ENCODE results near the gene LRRTM4. TPM values are rescaled to one million over a fixed set of nuclear protein-coding genes. Genes with fewer than 3 reads are reported as not detected.
A peak's percentile ranks its signal among the peaks of the same experiment; 100 is the strongest.

The LRRTM4 gene
- total and polyA plus RNA-seq, 2 donors (not counting 1 experiment from before 2014, with no cell fraction given): 0.05 TPM; not detected in 1

DNA sequence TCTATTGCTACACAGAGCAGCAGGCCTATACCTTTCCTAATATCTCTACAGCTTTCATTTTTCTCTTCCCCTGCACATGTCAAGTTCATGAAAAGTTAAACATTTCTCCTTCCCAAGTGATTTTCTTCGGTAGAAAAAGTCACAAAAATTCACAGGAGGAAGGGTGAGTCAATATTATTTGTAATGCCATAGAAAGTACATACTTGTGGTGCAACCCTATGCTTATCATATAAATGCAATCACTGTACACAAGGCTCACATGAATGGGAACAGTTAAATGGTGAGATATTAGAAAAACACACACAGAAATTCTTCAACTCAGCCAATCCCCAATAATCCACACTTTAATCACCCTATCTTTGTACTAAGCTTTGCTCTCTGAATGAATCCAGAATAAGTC lies 651.6 kb downstream of the LRRTM4 start:
- TF ChIP-seq EZH2 (IDR thresholded peaks at IDR 0.05; ENCODE audit: low read length, missing control alignments): no peak
- TF ChIP-seq, protein P1, sequence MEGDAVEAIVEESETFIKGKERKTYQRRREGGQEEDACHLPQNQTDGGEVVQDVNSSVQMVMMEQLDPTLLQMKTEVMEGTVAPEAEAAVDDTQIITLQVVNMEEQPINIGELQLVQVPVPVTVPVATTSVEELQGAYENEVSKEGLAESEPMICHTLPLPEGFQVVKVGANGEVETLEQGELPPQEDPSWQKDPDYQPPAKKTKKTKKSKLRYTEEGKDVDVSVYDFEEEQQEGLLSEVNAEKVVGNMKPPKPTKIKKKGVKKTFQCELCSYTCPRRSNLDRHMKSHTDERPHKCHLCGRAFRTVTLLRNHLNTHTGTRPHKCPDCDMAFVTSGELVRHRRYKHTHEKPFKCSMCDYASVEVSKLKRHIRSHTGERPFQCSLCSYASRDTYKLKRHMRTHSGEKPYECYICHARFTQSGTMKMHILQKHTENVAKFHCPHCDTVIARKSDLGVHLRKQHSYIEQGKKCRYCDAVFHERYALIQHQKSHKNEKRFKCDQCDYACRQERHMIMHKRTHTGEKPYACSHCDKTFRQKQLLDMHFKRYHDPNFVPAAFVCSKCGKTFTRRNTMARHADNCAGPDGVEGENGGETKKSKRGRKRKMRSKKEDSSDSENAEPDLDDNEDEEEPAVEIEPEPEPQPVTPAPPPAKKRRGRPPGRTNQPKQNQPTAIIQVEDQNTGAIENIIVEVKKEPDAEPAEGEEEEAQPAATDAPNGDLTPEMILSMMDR (conservative IDR thresholded peaks at IDR 0.05 in 1 of 2, IDR thresholded peaks at IDR 0.05 in 1 of 2; ENCODE audit: low read depth in 1 of 2, low read length in 2 of 2): no peak
- no peak overlapping the region for H3K4me2 ChIP-seq (ENCODE audit: extremely low read depth, insufficient read depth, low read length)
- no peak overlapping the region for H3K27ac ChIP-seq (ENCODE audit: insufficient read depth, low read length)
- no peak overlapping the region for H3K4me3 ChIP-seq (replicated peaks in 1 of 4; ENCODE audit: control extremely low read depth in 1 of 4, insufficient read depth in 1 of 4, low read depth in 3 of 4, low read length in 4 of 4)
- no peaks in the 10 kb centered on the region for H3K27me3 ChIP-seq (ENCODE audit: control insufficient read depth, insufficient read depth, low read length)
- H3K79me2 ChIP-seq (ENCODE audit: control insufficient read depth, insufficient read depth, low read length): no peaks in the 10 kb centered on the region
- H2AFZ ChIP-seq (ENCODE audit: low read length): no peak overlapping the region
- no peak overlapping the region for H3K9ac ChIP-seq (ENCODE audit: insufficient read depth, low read length)
- no peaks in the 10 kb centered on the region for H3K36me3 ChIP-seq (ENCODE audit: control insufficient read depth, insufficient read depth, low read length)
- no peaks in the 10 kb centered on the region for H3K9me3 ChIP-seq (ENCODE audit: control insufficient read depth, insufficient read depth, low read depth, low read length)
- DNase-seq (ENCODE audit: low read depth in 2 of 2): peak; percentile 3 to 39
- no peaks in the 10 kb centered on the region for H3K4me1 ChIP-seq (ENCODE audit: control insufficient read depth, extremely low read depth, insufficient read depth, low read length)
- H4K20me1 ChIP-seq (ENCODE audit: control insufficient read depth, extremely low read depth, insufficient read depth, low read length): no peaks in the 10 kb centered on the region

DNA sequence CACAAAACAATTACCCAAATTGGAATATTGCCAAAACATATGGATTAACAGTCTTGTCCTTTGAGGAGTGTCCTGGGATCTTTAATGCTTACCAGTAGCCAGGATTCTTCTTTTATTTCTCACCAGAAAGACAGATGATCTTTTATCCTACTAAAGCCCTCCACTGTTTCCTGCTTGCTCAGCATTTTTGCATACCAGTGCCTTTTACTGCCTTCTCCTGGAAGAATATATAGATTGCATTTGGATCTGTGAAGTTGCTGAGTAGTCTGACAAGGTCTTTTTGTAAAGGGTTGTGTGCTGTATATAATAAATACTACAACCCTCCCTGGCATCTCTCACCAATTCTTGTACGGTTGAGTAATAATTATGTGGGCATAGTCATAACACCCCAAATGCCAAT lies 652.2 kb downstream of the LRRTM4 start:
- Histone ChIP-seq H3K27ac (ENCODE audit: insufficient read depth, low read length) (no peak overlapping the region), H3K9ac (ENCODE audit: insufficient read depth, low read length) (no peak overlapping the region), H3K36me3 (ENCODE audit: control insufficient read depth, insufficient read depth, low read length) (no peaks in the 10 kb centered on the region), H3K4me3 (replicated peaks in 1 of 4; ENCODE audit: control extremely low read depth in 1 of 4, insufficient read depth in 1 of 4, low read depth in 3 of 4, low read length in 4 of 4) (no peak overlapping the region), H3K9me3 (ENCODE audit: control insufficient read depth, insufficient read depth, low read depth, low read length) (no peaks in the 10 kb centered on the region), H3K79me2 (ENCODE audit: control insufficient read depth, insufficient read depth, low read length) (no peaks in the 10 kb centered on the region), H3K27me3 (ENCODE audit: control insufficient read depth, insufficient read depth, low read length) (no peaks in the 10 kb centered on the region), H3K4me1 (ENCODE audit: control insufficient read depth, extremely low read depth, insufficient read depth, low read length) (no peaks in the 10 kb centered on the region), H4K20me1 (ENCODE audit: control insufficient read depth, extremely low read depth, insufficient read depth, low read length) (no peaks in the 10 kb centered on the region), H3K4me2 (ENCODE audit: extremely low read depth, insufficient read depth, low read length) (no peak overlapping the region), H2AFZ (ENCODE audit: low read length) (no peak overlapping the region)
- peak in 1 of 2 donors; percentile 26 for DNase-seq (ENCODE audit: low read depth in 2 of 2)
- no peak for TF ChIP-seq EZH2 (IDR thresholded peaks at IDR 0.05; ENCODE audit: low read length, missing control alignments)
- TF ChIP-seq, protein P1 (conservative IDR thresholded peaks at IDR 0.05 in 1 of 2, IDR thresholded peaks at IDR 0.05 in 1 of 2; ENCODE audit: low read depth in 1 of 2, low read length in 2 of 2): no peak

DNA sequence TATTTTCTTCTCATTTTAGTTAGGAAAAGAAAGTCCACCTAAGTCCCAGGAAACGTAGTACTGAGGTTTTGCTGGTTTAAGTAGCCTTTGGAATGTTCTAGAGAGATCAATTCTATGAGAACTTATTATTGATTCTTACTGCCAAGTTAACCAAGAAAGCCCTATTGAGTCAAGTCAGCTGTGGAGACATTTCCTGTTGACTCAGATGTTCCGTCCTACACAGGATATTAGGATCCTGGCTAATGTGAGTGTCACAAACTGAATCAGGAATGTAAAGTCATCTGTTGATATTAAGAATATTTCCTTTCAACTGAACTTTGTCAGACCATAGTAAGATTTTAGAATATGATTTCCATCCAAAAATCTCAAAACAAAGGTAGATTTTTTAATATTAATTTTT lies 654.3 kb downstream of the LRRTM4 start:
- TF ChIP-seq, protein P1 (conservative IDR thresholded peaks at IDR 0.05 in 1 of 2, IDR thresholded peaks at IDR 0.05 in 1 of 2; ENCODE audit: low read depth in 1 of 2, low read length in 2 of 2): no peak
- no peak for TF ChIP-seq EZH2 (IDR thresholded peaks at IDR 0.05; ENCODE audit: low read length, missing control alignments)

More for the DNA sequence above, 654.3 kb downstream of the LRRTM4 start:
- no peaks in the 10 kb centered on the region for H3K79me2 ChIP-seq (ENCODE audit: control insufficient read depth, insufficient read depth, low read length)
- no peak overlapping the region for H3K27ac ChIP-seq (ENCODE audit: insufficient read depth, low read length)
- H3K36me3 ChIP-seq (ENCODE audit: control insufficient read depth, insufficient read depth, low read length): no peaks in the 10 kb centered on the region
- H3K9me3 ChIP-seq (ENCODE audit: control insufficient read depth, insufficient read depth, low read depth, low read length): no peaks in the 10 kb centered on the region
- no peak overlapping the region for H3K9ac ChIP-seq (ENCODE audit: insufficient read depth, low read length)
- H3K4me1 ChIP-seq (ENCODE audit: control insufficient read depth, extremely low read depth, insufficient read depth, low read length): no peaks in the 10 kb centered on the region
- H2AFZ ChIP-seq (ENCODE audit: low read length): no peak overlapping the region
- H3K4me3 ChIP-seq (replicated peaks in 1 of 4; ENCODE audit: control extremely low read depth in 1 of 4, insufficient read depth in 1 of 4, low read depth in 3 of 4, low read length in 4 of 4): no peak overlapping the region
- no peaks in the 10 kb centered on the region for H4K20me1 ChIP-seq (ENCODE audit: control insufficient read depth, extremely low read depth, insufficient read depth, low read length)
- H3K4me2 ChIP-seq (ENCODE audit: extremely low read depth, insufficient read depth, low read length): no peak overlapping the region
- no peaks in the 10 kb centered on the region for H3K27me3 ChIP-seq (ENCODE audit: control insufficient read depth, insufficient read depth, low read length)
- peak; percentile 52 to 74 for DNase-seq (ENCODE audit: low read depth in 2 of 2)
